Nephron (organoid): Measurements from ENCODE around the gene ERC1.

Source experiments
- H3K27ac Mint-ChIP-seq, 3 experiments: 2 replicates each; pipeline ENCODE4 v1.8.0; 2020; ENCODE audit warnings: mixed read lengths in 3 of 3, mild to moderate bottlenecking in 2 of 3, moderate library complexity in 1 of 3
- H3K27me3 Mint-ChIP-seq: 2 replicates; pipeline ENCODE4 v1.8.0; 2021; ENCODE audit warnings: low read depth, mild to moderate bottlenecking, moderate library complexity, mixed read lengths
- H3K36me3 Mint-ChIP-seq: 2 replicates; pipeline ENCODE4 v1.8.0; 2020; ENCODE audit warnings: low read depth, mixed read lengths
- H3K4me1 Mint-ChIP-seq: 2 replicates; pipeline ENCODE4 v1.8.0; 2020; ENCODE audit warnings: mixed read lengths
- H3K4me3 Mint-ChIP-seq, 3 experiments: 2 replicates each; pipeline ENCODE4 v1.8.0; 2020; ENCODE audit warnings: mild to moderate bottlenecking in 3 of 3, mixed read lengths in 3 of 3, moderate library complexity in 2 of 3
- H3K9me3 Mint-ChIP-seq: 2 replicates; pipeline ENCODE4 v1.8.0; 2020; ENCODE audit warnings: mixed read lengths
- TF ChIP-seq, protein P1 (sequence below), 3 experiments: fragments of 200-600 bp; sonication (generic); IDR thresholded peaks; one replicate each; pipeline ENCODE4 v1.5.0; 2021; ENCODE audit warnings: antibody characterized with exemption in 3 of 3; ENCODE audit not compliant: unreplicated experiment in 3 of 3

Gene ERC1

DNA sequence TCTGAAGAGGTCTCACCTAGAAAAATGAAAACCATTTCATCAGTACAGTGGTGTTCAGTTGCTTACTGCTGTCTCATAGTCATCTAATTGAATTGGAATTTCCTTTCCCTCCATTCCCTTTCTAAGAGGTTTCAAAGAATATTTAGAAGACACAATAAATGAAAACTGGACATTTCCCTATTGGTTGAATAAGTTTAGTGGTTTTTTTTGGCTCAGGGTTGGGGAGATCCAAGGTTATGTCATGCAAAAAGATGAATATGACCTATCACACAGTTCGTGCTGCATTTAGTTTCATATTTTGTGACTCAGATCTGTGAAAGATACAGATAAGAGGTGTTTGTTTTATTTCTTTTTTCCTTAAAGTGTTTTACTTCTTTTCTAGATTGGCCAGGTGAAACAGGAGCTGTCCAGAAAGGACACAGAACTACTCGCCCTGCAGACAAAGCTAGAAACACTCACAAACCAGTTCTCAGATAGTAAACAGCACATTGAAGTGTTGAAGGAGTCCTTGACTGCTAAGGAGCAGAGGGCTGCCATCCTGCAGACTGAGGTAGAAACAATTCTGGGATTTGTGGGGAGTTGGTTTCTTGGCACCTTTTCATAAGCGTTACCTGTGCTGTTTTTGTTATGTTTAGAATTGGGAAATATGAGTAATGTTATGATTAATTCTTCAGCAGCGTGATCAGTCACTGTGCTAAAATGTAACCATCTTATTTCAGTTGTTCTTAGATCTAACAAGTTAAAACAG is 124.6 kb downstream of the ERC1 start:
- Mint-ChIP-seq H3K27ac (no peak overlapping the region), H3K4me1 (no peaks in the 10 kb centered on the region), H3K36me3 (peaks cover 15% of the 10 kb centered on the region), H3K9me3 (no peaks in the 10 kb centered on the region), H3K4me3 (no peak overlapping the region), H3K27me3 (no peaks in the 10 kb centered on the region)
- TF ChIP-seq, protein P1, sequence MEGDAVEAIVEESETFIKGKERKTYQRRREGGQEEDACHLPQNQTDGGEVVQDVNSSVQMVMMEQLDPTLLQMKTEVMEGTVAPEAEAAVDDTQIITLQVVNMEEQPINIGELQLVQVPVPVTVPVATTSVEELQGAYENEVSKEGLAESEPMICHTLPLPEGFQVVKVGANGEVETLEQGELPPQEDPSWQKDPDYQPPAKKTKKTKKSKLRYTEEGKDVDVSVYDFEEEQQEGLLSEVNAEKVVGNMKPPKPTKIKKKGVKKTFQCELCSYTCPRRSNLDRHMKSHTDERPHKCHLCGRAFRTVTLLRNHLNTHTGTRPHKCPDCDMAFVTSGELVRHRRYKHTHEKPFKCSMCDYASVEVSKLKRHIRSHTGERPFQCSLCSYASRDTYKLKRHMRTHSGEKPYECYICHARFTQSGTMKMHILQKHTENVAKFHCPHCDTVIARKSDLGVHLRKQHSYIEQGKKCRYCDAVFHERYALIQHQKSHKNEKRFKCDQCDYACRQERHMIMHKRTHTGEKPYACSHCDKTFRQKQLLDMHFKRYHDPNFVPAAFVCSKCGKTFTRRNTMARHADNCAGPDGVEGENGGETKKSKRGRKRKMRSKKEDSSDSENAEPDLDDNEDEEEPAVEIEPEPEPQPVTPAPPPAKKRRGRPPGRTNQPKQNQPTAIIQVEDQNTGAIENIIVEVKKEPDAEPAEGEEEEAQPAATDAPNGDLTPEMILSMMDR (IDR thresholded peaks at IDR 0.05; ENCODE audit: unreplicated experiment in 3 of 3), result no peak

- TF ChIP-seq, protein P1 (IDR thresholded peaks at IDR 0.05; ENCODE audit: unreplicated experiment in 3 of 3), result no peak
- no peaks in the 10 kb centered on the region for H3K4me1 Mint-ChIP-seq
- no peak overlapping the region for H3K4me3 Mint-ChIP-seq
These were observed 126.3 kb downstream of the ERC1 start for GRCh38 chr12:1117371-1117770.

GRCh38 chr12:1117970-1118563 is 127.0 kb downstream of the ERC1 start:
- Mint-ChIP-seq H3K27ac (no peak overlapping the region), H3K27me3 (no peaks in the 10 kb centered on the region), H3K9me3 (no peaks in the 10 kb centered on the region), H3K36me3 (no peaks in the 10 kb centered on the region), H3K4me3 (no peak overlapping the region), H3K4me1 (no peaks in the 10 kb centered on the region)
- TF ChIP-seq, protein P1 (IDR thresholded peaks at IDR 0.05; ENCODE audit: unreplicated experiment in 3 of 3), result peak; percentile 93 to 96 (median 94)

More at GRCh38 chr12:1117371-1117770, 126.3 kb downstream of the ERC1 start:
- Mint-ChIP-seq H3K9me3 (no peaks in the 10 kb centered on the region), H3K36me3 (peaks cover under 1% of the 10 kb centered on the region), H3K27me3 (no peaks in the 10 kb centered on the region), H3K27ac (no peak overlapping the region)

DNA sequence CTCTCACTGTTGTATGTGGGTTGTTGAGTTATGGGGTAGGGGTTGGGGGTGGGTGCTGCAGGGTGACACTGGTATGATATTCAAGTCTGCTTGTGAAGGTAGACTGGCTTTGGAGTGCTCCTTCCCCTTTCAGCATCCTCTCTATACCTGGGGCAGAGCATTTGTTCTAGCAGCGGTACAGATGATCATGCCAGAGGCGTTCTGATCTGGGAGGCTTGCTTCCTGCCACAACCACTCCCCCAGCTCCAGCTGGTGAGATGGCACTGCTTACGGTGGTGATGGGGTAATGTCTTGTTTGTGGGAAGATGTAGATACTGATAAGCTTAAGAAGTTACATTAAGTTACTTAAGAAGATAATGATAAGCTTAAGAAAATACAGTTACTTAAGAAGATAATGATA is 131.8 kb downstream of the ERC1 start:
- H3K27ac Mint-ChIP-seq, result no peak overlapping the region
- H3K4me3 Mint-ChIP-seq, result no peak overlapping the region
- no peaks in the 10 kb centered on the region for H3K27me3 Mint-ChIP-seq
- peaks cover 10% of the 10 kb centered on the region for H3K36me3 Mint-ChIP-seq
- TF ChIP-seq, protein P1 (IDR thresholded peaks at IDR 0.05; ENCODE audit: unreplicated experiment in 3 of 3), result no peak
- no peaks in the 10 kb centered on the region for H3K4me1 Mint-ChIP-seq
- peaks cover 2% of the 10 kb centered on the region for H3K9me3 Mint-ChIP-seq

GRCh38 chr12:1126091-1126490 is 135.1 kb downstream of the ERC1 start:
- H3K36me3 Mint-ChIP-seq, result peaks cover 20% of the 10 kb centered on the region
- H3K4me1 Mint-ChIP-seq, result no peaks in the 10 kb centered on the region
- H3K4me3 Mint-ChIP-seq, result no peak overlapping the region
- H3K9me3 Mint-ChIP-seq, result peaks cover 2% of the 10 kb centered on the region
- TF ChIP-seq, protein P1 (IDR thresholded peaks at IDR 0.05; ENCODE audit: unreplicated experiment in 3 of 3), result no peak
- no peaks in the 10 kb centered on the region for H3K27me3 Mint-ChIP-seq
- no peak overlapping the region for H3K27ac Mint-ChIP-seq

DNA sequence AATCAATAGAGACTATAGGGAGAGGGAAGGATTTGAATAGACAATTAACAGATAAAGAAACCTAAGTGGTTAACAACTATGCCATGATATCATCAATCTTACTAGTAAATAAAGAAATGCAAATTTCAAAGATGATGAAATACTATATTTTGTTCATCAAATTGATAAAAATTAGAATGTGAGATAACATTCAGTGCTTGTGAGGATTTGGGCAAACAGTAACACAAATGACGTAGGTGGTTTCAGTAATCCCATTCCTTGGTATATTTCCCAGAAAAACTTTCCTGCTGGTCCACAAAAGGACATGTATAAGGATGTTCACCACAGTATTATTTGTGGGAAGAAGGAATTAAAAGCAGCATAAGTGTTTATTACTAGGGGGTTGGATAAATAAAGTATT is 136.0 kb downstream of the ERC1 start:
- TF ChIP-seq, protein P1 (IDR thresholded peaks at IDR 0.05; ENCODE audit: unreplicated experiment in 3 of 3), result no peak
- H3K9me3 Mint-ChIP-seq, result peaks cover 2% of the 10 kb centered on the region
- H3K36me3 Mint-ChIP-seq, result peaks cover 22% of the 10 kb centered on the region
- no peaks in the 10 kb centered on the region for H3K27me3 Mint-ChIP-seq
- H3K4me1 Mint-ChIP-seq, result no peaks in the 10 kb centered on the region
- H3K4me3 Mint-ChIP-seq, result no peak overlapping the region
- H3K27ac Mint-ChIP-seq, result no peak overlapping the region
